Measurements from ENCODE around the gene ASMTL.
A peak's percentile ranks its signal among the peaks of the same experiment; 100 is the strongest.
"Not testable (repeated sequence)": the region's sequence is repeated elsewhere in the genome, so short reads cannot be mapped to it uniquely, and the experiment has no call there.

The ASMTL gene

DNA sequence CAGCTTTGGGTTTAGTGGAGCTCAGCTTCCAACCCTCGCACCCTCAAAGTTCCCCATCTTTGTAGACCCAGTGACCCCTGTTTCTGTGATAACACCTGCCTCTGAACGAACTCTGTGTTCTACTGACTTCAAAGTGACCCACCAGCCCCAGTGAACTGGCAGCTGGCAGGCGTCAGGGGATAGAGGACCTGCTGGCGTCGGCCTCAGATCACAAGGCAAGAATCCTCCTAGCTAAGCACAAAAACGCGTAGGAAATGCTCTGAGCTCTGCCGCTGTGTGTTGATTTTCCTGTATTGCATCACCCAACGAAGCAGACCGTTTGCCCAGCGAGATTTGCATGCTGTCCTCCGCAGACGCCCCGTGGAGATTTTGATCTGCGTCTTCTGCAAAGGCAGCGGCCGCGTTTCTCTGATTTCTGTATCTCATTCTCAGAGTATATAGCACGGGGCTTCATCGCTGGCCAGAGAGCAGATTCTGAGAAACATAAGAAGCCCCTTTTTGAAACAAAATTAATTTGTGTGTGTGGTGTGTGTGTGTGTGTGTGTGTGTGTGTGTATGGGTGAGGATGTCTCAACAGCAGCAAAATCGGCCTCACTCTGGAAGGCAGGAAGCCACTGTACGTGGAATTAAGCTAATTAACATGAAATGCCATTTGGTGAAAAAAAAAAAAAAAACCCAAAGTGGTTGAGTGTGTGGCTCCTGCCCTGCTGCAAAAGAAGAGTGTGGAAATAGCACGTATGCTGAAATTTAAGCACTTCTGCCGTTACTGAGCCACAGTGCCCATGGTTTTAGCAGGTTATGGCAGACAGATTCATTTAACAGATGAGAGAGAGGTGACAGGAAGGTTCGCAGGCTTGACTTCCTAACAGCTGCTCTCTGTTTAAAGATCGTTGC is 29.2 kb upstream of the ASMTL start:
- DNase-seq: peak; percentile 69

DNA sequence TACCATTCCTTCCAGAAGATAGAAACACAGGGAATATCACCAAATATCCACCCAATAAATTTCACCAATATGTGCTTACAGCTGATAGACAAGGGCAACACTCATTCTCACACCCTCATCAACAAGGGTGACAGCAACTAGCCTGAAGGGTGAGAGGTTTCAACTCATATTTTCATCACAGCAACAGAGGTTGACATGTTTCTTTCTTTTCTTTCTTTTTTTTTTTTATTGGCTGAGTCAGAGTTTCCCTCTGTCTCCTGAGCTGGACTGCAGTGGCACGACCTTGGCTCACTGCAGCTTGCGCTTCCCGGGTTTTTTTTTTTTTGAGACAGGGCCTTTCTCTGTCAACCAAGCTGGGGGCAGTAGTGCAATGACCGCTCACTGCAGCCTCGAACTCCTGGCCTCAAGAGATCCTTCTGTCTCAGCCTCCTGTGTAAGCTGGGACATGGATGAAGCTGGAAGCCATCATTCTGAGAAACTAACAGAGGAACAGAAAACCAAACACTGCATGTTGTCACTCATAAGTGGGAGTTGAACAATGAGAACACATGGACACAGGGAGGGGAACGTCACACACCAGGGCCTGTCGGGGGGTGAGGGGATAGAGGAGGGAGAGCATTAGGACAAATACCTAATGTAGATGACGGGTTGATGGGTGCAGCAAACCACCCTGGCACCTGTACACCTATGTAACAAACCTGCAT is 27.5 kb upstream of the ASMTL start:
- peak; percentile 1 for DNase-seq

GRCh38 chrX:1477801-1478458 is 25.2 kb upstream of the ASMTL start:
- peak; percentile 6 for DNase-seq

DNA sequence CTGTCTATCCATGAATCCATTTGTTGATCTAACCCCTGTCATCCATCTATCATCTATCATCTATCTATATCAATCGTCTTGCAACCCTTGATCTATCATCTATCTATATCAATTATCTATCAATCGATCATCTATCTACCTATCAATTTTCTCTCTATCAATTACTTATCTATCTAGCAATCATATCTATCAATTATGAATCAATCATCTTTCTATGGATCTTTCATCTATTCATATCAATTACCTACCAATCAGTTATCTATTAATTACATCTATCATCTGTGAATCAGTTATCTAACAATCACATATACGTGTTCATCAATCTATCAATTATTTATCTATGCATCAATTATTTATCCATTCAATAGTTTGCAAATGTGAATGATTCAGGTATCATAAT is 24.5 kb upstream of the ASMTL start:
- no peak for DNase-seq

GRCh38 chrX:1476682-1477081 is 24.0 kb upstream of the ASMTL start:
- DNase-seq: peak; percentile 1

DNA sequence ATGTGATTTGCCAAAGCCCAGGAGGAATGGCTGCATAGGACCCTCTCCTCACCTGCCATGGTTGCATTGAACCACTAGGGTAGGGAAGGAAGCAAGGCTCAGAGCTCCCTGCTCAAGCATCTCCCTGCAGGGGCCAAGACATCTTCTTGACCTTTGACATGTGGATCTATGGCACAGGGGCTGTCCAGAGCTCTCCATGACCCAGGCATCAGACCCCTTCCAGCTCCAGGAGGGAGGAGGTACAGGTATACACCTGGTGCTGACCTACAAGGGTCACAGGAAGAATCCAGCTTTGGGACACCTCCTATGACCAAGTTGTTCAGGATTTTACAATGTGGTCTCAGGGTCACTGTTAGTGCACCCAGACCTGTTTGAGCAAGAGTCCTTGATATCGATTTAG is 23.2 kb upstream of the ASMTL start:
- DNase-seq: peak; percentile 2

GRCh38 chrX:1475481-1475880 is 22.8 kb upstream of the ASMTL start:
- no peak for DNase-seq

DNA sequence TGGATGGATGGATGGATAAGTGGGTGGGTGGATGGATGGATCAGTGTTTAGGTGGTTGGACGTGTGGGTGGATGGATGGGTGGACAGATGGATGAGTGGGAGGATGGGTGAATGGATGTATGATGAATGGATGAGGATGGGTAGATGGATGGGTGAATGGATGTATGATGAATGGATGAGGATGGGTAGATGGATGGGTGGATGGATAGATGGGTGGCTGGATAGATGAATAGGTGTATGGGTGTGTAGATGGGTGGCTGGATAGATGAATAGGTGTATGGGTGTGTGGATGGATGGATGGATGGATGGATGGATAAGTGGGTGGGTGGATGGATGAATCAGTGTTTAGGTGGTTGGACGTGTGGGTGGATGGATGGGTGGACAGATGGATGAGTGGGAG is 21.9 kb upstream of the ASMTL start:
- not testable (repeated sequence) for DNase-seq

GRCh38 chrX:1472975-1473374 is 20.3 kb upstream of the ASMTL start:
- DNase-seq: peak; percentile 4

- DNase-seq: peak; percentile 73
Measured at GRCh38 chrX:1468250-1468772, 15.6 kb upstream of the ASMTL start.

GRCh38 chrX:1466971-1467561 is 14.4 kb upstream of the ASMTL start:
- DNase-seq: peak; percentile 25

DNA sequence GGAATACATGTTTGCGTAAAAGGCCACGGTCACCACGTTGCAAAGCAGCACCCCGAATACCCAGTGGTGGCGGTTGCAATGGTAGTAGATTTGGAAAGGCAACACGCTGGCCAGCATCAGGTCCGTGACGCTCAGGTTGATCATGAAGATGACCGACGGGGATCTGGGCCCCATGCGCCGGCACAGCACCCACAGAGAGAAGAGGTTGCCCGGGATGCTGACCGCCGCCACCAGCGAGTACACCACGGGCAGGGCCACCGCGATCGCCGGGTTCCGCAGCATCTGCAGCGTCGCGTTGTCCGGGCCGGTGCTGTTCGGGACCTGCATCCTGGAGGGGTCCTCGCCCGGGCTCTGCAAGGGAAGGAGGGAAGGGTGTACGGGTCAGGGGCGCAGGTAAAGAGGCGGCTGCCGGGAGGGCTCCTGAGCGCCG is 13.5 kb upstream of the ASMTL start:
- no peak for DNase-seq

- DNase-seq: peak; percentile 16
Measured at GRCh38 chrX:1465286-1466231, 12.8 kb upstream of the ASMTL start.

GRCh38 chrX:1464971-1465285 is 12.2 kb upstream of the ASMTL start:
- no peak for DNase-seq

GRCh38 chrX:1464041-1464970 is 11.6 kb upstream of the ASMTL start:
- DNase-seq: peak; percentile 19

DNA sequence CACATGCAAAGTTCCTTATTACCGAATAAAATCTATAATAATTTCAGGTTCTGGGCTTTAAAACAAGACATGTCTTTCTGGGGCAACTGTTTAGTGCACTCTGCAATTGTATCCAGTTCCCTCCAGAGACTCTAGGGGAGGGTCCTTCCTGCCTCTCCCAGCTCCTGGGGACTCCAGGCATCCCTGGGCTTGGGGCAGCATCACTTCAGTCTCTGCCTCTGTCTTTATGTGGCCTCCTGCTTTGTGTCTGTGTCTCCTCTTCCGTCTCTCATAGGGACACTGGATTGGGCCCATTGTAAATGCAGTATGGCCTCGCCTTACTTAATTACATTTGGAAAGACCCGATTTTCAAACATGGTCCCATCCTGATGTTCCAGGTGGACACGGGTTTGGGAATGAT is 10.9 kb upstream of the ASMTL start:
- no peak for DNase-seq

DNA sequence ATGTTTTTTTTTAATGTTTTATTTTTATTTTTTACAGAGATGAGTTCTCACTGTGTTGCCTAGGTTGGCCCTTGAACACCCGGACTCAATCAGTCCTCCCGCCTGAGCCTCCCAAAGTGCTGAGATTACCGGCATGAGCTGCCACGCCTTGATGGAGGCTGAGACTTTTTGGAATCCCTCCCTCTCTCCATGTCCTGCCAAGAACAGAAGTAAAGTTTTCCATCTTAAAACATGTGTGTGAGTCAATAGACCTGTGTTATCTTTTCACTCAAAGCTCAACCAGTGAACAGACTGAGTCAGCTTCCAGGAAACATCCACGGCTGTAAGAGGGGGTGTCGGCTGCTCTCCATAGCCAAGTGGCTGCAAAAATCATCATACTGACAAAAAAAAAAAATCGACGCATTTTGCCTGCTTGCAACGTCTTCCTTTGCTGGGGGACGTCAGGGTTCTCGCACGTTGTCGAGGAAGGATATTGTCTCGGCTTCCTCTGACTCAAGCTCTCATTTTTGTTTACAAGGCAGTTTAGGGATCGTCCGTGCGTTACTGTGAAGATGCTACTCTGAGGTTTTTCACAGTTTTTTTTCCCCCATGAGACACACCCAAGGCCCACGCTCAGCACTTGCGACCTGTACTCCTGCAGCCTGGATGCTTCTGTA is 10.0 kb upstream of the ASMTL start:
- peak; percentile 62 for DNase-seq

- DNase-seq: no peak
Measured at GRCh38 chrX:1462110-1462509, 9.4 kb upstream of the ASMTL start.

DNA sequence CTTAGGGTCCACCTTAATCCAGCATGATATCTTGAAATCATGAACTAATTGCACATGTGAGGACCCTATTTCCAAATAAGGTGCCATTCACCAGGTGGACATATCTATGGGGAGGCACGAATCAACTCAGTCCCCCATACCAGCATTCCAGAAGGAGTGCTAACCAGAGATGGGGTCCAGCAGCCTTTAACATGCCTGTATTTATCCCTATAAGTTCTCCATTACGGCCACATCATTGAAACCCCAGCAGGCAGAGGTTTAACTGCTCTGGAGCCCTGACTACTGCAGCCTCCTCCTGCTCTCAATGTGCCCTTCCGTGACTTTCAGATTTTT is 3.2 kb upstream of the ASMTL start:
- no peak for DNase-seq
